SU-DHL-6 (cell line): Measurements from ENCODE around the gene CA11.

Source experiments
- H2AFZ ChIP-seq: fragments of 200-600 bp; sonication (generic); 2 replicates; pipeline ENCODE4 v1.6.1; 2014; ENCODE audit warnings: low read depth, mild to moderate bottlenecking, moderate library complexity, mixed read lengths, antibody characterized with exemption, low read length; ENCODE audit not compliant: severe bottlenecking
- H3F3A ChIP-seq: fragments of 200-600 bp; shearing (Covaris generic); 2 replicates; pipeline ENCODE4 v1.6.0; 2016; ENCODE audit warnings: antibody characterized with exemption, mild to moderate bottlenecking; ENCODE audit not compliant: insufficient read depth
- H3K27ac ChIP-seq: fragments of 200-600 bp; sonication (generic); 2 replicates; pipeline ENCODE4 v1.5.1; 2016; ENCODE audit warnings: low read depth, mild to moderate bottlenecking, low read length, moderate library complexity, mixed read lengths
- H3K27me3 ChIP-seq: fragments of 200-600 bp; sonication (generic), shearing (Covaris generic); 2 replicates; pipeline ENCODE4 v1.6.0; 2014; ENCODE audit warnings: mild to moderate bottlenecking, low read length
- H3K36me3 ChIP-seq: fragments of 200-600 bp; sonication (generic); 2 replicates; pipeline ENCODE4 v1.6.1; 2014; ENCODE audit warnings: mild to moderate bottlenecking, low read length, mixed read lengths
- H3K4me2 ChIP-seq: fragments of 300-600, 200-600 bp; shearing (Covaris generic), sonication (generic); 2 replicates; pipeline ENCODE4 v1.6.0; 2014; ENCODE audit warnings: low read length, low read depth, mild to moderate bottlenecking; ENCODE audit not compliant: poor library complexity, severe bottlenecking
- H3K4me3 ChIP-seq: fragments of 200-600 bp; sonication (generic); 2 replicates; pipeline ENCODE4 v1.5.1; 2014; ENCODE audit warnings: antibody characterized with exemption, low read length, mild to moderate bottlenecking, mixed read lengths; ENCODE audit not compliant: insufficient read depth, poor library complexity, severe bottlenecking
- H3K79me2 ChIP-seq: fragments of 200-600 bp; sonication (generic); 2 replicates; pipeline ENCODE4 v1.6.1; 2014; ENCODE audit warnings: mild to moderate bottlenecking, low read length, moderate library complexity; ENCODE audit not compliant: insufficient read depth
- H3K9ac ChIP-seq: fragments of 200-600 bp; sonication (generic); 2 replicates; pipeline ENCODE4 v1.7.0; 2014; ENCODE audit warnings: mild to moderate bottlenecking, low read length
- H3K9me2 ChIP-seq: fragments of 200-600 bp; sonication (generic); replicated peaks from 2 replicates; pipeline ENCODE4 v1.6.1; 2014; ENCODE audit warnings: low read length; ENCODE audit not compliant: insufficient read depth
- H3K9me3 ChIP-seq: fragments of 200-600 bp; sonication (generic); 2 replicates; pipeline ENCODE4 v1.6.1; 2014; ENCODE audit warnings: low read length, mixed read lengths; ENCODE audit not compliant: insufficient read depth
- H4K20me1 ChIP-seq: fragments of 200-600 bp; sonication (generic); 2 replicates; pipeline ENCODE4 v1.6.1; 2014; ENCODE audit warnings: low read depth, mild to moderate bottlenecking, antibody characterized with exemption, low read length, moderate library complexity, mixed read lengths
- CTCF ChIP-seq: fragments of 200-600 bp; sonication (generic); IDR thresholded peaks from one replicate; pipeline ENCODE4 v1.5.1; 2017; ENCODE audit warnings: antibody characterized with exemption, mild to moderate bottlenecking, low read length, moderate library complexity; ENCODE audit not compliant: insufficient read depth, poor library complexity, severe bottlenecking
- EZH2phosphoT487 ChIP-seq: fragments of 200-600 bp; sonication (generic), shearing (Covaris generic); conservative IDR thresholded peaks from 2 replicates; pipeline ENCODE4 v1.6.1; 2018; ENCODE audit warnings: mild to moderate bottlenecking, antibody characterized with exemption, low read length, moderate library complexity, mixed read lengths

CA11 gene

GRCh38 chr19:48668332-48668731 lies 22.3 kb upstream of the CA11 start:
- no peak for TF ChIP-seq EZH2phosphoT487
- no peak for TF ChIP-seq CTCF
- no peak overlapping the region for H3K27ac ChIP-seq

GRCh38 chr19:48665786-48666185 lies 19.8 kb upstream of the CA11 start:
- no peaks in the 10 kb centered on the region for H3K36me3 ChIP-seq
- no peaks in the 10 kb centered on the region for H3K9me2 ChIP-seq
- no peaks in the 10 kb centered on the region for H3K9me3 ChIP-seq
- no peaks in the 10 kb centered on the region for H3K79me2 ChIP-seq
- H3K27ac ChIP-seq = no peak overlapping the region
- H2AFZ ChIP-seq = no peak overlapping the region
- TF ChIP-seq EZH2phosphoT487 = no peak
- TF ChIP-seq CTCF = no peak
- H3K4me3 ChIP-seq = no peak overlapping the region
- H3F3A ChIP-seq = no peaks in the 10 kb centered on the region
- H3K4me2 ChIP-seq = no peak overlapping the region
- H4K20me1 ChIP-seq = no peaks in the 10 kb centered on the region
- no peaks in the 10 kb centered on the region for H3K27me3 ChIP-seq
- H3K9ac ChIP-seq = no peak overlapping the region

More at GRCh38 chr19:48668332-48668731, 22.3 kb upstream of the CA11 start:
- H3K4me2 ChIP-seq = no peak overlapping the region
- no peaks in the 10 kb centered on the region for H3K9me3 ChIP-seq
- H3K4me3 ChIP-seq = no peak overlapping the region
- no peaks in the 10 kb centered on the region for H3F3A ChIP-seq
- H3K36me3 ChIP-seq = no peaks in the 10 kb centered on the region
- H3K79me2 ChIP-seq = no peaks in the 10 kb centered on the region
- no peaks in the 10 kb centered on the region for H3K27me3 ChIP-seq
- H3K9me2 ChIP-seq = no peaks in the 10 kb centered on the region
- no peak overlapping the region for H2AFZ ChIP-seq
- H3K9ac ChIP-seq = no peak overlapping the region
- no peaks in the 10 kb centered on the region for H4K20me1 ChIP-seq

- TF ChIP-seq EZH2phosphoT487 = no peak
- TF ChIP-seq CTCF = no peak
- Histone ChIP-seq H3K27ac (no peak overlapping the region), H3F3A (no peaks in the 10 kb centered on the region), H4K20me1 (no peaks in the 10 kb centered on the region), H2AFZ (no peak overlapping the region), H3K4me3 (no peak overlapping the region), H3K9me2 (no peaks in the 10 kb centered on the region), H3K9me3 (no peaks in the 10 kb centered on the region), H3K9ac (no peak overlapping the region), H3K79me2 (no peaks in the 10 kb centered on the region), H3K36me3 (no peaks in the 10 kb centered on the region), H3K4me2 (no peak overlapping the region), H3K27me3 (no peaks in the 10 kb centered on the region)
These were observed 18.5 kb upstream of the CA11 start for GRCh38 chr19:48664476-48664875.
